HCT116 (cell line): Measurements from ENCODE around the gene MICA.

Experiments
- CBX3 ChIP-seq: IDR thresholded peaks from 2 replicates; pipeline ENCODE4 v1.6.1; 2012; ENCODE audit warnings: low read depth
- CTCF ChIP-seq, 3 experiments: fragments of 200-600 bp in 1 of 3; sonication (generic) in 1 of 3; IDR thresholded peaks in 2 of 3; conservative IDR thresholded peaks in 1 of 3; 2 replicates each; pipeline ENCODE4 v1.5.1; 2012 to 2017; ENCODE audit warnings: low read depth in 2 of 3, low read length in 2 of 3, antibody characterized with exemption in 1 of 3, borderline replicate concordance in 1 of 3, control low read depth in 1 of 3, mild to moderate bottlenecking in 1 of 3, mixed read lengths in 1 of 3, mixed run types in 1 of 3, moderate library complexity in 1 of 3; ENCODE audit not compliant: insufficient read depth in 1 of 3
- EZH2 ChIP-seq: fragments of 200-600 bp; sonication (generic); IDR thresholded peaks from 2 replicates; pipeline ENCODE4 v1.6.1; 2017; ENCODE audit warnings: antibody characterized with exemption, mixed run types
- MAX ChIP-seq: IDR thresholded peaks from 2 replicates; pipeline ENCODE4 v1.6.1; 2012
- POLR2A ChIP-seq: IDR thresholded peaks from 2 replicates; pipeline ENCODE4 v1.7.0; 2011; ENCODE audit warnings: borderline replicate concordance; ENCODE audit not compliant: insufficient read depth, insufficient read length; ENCODE audit errors: extremely low read depth
- POLR2AphosphoS5 ChIP-seq: IDR thresholded peaks from 2 replicates; pipeline ENCODE4 v1.6.1; 2011; ENCODE audit warnings: mild to moderate bottlenecking, low read depth, low read length, moderate library complexity
- RAD21 ChIP-seq: IDR thresholded peaks from 2 replicates; pipeline ENCODE4 v1.6.1; 2012; ENCODE audit warnings: low read depth, mild to moderate bottlenecking
- SP1 ChIP-seq: IDR thresholded peaks from 2 replicates; pipeline ENCODE4 v1.6.1; 2012; ENCODE audit warnings: low read depth
- YY1 ChIP-seq: IDR thresholded peaks from 2 replicates; pipeline ENCODE4 v1.6.1; 2011; ENCODE audit warnings: low read length, low read depth, moderate library complexity, mild to moderate bottlenecking; ENCODE audit not compliant: insufficient replicate concordance; ENCODE audit errors: extremely low read depth
- TF ChIP-seq, protein P1 (sequence below): IDR thresholded peaks from 2 replicates; pipeline ENCODE4 v1.6.1; 2012; ENCODE audit warnings: low read depth

DNA sequence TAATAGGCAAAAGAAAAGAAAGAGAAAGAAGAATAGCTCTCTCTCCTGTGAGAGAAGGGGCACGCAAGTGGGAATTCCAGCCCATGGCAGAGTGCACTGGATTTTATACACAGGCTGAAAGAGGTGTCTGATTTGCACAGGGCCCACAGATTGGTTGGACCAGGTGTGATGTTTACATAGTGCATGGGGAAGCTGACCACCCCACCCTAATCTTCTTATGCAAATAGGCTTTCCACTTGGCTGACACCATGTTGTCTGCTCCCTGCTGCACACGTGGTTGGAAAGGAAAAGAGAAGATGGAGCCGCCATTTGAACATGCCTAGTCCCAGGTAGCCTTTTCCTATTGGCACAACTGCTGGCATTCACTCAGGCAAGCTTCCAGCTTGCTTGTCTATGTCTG lies 20.2 kb downstream of the MICA start:
- TF ChIP-seq CTCF (IDR thresholded peaks at IDR 0.05 in 2 of 3, conservative IDR thresholded peaks at IDR 0.05 in 1 of 3; ENCODE audit: borderline replicate concordance in 1 of 3, insufficient read depth in 1 of 3, low read depth in 2 of 3, low read length in 2 of 3) (no peak), EZH2 (no peak), RAD21 (no peak), POLR2AphosphoS5 (no peak), SP1 (no peak), YY1 (no peak), MAX (no peak), POLR2A (no peak), CBX3 (no peak)
- TF ChIP-seq, protein P1, sequence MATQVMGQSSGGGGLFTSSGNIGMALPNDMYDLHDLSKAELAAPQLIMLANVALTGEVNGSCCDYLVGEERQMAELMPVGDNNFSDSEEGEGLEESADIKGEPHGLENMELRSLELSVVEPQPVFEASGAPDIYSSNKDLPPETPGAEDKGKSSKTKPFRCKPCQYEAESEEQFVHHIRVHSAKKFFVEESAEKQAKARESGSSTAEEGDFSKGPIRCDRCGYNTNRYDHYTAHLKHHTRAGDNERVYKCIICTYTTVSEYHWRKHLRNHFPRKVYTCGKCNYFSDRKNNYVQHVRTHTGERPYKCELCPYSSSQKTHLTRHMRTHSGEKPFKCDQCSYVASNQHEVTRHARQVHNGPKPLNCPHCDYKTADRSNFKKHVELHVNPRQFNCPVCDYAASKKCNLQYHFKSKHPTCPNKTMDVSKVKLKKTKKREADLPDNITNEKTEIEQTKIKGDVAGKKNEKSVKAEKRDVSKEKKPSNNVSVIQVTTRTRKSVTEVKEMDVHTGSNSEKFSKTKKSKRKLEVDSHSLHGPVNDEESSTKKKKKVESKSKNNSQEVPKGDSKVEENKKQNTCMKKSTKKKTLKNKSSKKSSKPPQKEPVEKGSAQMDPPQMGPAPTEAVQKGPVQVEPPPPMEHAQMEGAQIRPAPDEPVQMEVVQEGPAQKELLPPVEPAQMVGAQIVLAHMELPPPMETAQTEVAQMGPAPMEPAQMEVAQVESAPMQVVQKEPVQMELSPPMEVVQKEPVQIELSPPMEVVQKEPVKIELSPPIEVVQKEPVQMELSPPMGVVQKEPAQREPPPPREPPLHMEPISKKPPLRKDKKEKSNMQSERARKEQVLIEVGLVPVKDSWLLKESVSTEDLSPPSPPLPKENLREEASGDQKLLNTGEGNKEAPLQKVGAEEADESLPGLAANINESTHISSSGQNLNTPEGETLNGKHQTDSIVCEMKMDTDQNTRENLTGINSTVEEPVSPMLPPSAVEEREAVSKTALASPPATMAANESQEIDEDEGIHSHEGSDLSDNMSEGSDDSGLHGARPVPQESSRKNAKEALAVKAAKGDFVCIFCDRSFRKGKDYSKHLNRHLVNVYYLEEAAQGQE: no peak
